ENCODE data around the gene SUSD1. TPM values are rescaled to one million over a fixed set of nuclear protein-coding genes. Genes with fewer than 3 reads are reported as not detected.
A peak's percentile ranks its signal among the peaks of the same experiment; 100 is the strongest.

SUSD1 gene
- total and polyA plus RNA-seq, 3 experiments from 2014 or later, result 5.0 to 18.1 (median 5.3) TPM

GRCh38 chr9:112007575-112008240, 167.4 kb downstream of the SUSD1 start:
- peak overlapping the region in 2 of 8 donors; percentile 16 to 35 for H3K27ac Mint-ChIP-seq
- no peaks in the 10 kb centered on the region for H3K36me3 Mint-ChIP-seq
- ChIA-PET CTCF (no interaction called here), POLR2A (no interaction called here)
- H3K27me3 Mint-ChIP-seq, result no peaks in the 10 kb centered on the region
- Histone ChIP-seq H3K36me3 (ENCODE audit: insufficient read depth, low read length) (no peaks in the 10 kb centered on the region), H3K4me1 (ENCODE audit: insufficient read depth, low read length) (peaks cover 5% of the 10 kb centered on the region), H3K9me3 (ENCODE audit: low read length) (no peaks in the 10 kb centered on the region), H3K27me3 (ENCODE audit: insufficient read depth, low read length, poor library complexity, severe bottlenecking) (no peaks in the 10 kb centered on the region), H3K27ac (ENCODE audit: low read depth, low read length) (no peak overlapping the region), H3K4me3 (ENCODE audit: low read length) (no peak overlapping the region)
- peaks cover 4 to 28% (median 7%) of the 10 kb centered on the region in 3 donors for H3K4me1 Mint-ChIP-seq
- no peak for DNase-seq
- H3K9me3 Mint-ChIP-seq, result no peaks in the 10 kb centered on the region
- no peak overlapping the region for H3K4me3 Mint-ChIP-seq

DNA sequence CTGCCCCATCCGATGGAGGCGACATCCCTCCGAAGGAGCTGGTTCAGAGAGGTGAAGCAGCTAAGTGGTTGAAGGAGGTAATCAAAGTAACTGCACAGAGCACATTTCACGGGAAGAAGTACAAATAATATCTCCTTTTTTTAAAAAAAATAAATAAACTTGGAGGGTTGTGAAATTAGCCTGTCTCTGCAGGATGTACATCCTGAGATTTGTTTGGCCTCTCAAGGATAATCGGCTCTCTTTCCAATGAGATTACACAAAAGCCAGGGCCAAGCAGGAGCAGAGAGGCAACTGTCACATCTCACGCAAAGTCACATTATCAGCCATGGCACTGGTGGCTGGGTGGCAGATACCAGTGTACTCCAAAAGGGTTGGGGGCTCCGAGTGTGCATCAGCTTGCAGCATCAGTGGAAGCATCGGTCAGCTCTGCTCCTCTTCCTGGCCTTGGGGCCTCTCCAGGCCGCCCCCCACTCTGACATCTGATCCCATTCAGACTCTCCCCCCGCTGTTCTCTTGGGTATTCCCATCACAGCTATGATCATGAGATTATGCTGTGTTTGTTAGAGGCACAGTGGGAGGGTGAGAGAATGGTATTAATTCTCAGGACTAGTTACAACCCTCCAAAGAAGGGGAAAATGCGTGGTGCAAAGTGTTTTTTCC, 168.6 kb downstream of the SUSD1 start:
- Mint-ChIP-seq H3K36me3 (no peaks in the 10 kb centered on the region), H3K4me1 (peaks cover 13 to 38% (median 14%) of the 10 kb centered on the region in 3 donors), H3K9me3 (no peaks in the 10 kb centered on the region), H3K27me3 (no peaks in the 10 kb centered on the region), H3K27ac (no peak overlapping the region), H3K4me3 (no peak overlapping the region)
- H3K27ac ChIP-seq (ENCODE audit: low read depth, low read length), result no peak overlapping the region
- CTCF ChIA-PET, result no interaction called here
- H3K36me3 ChIP-seq (ENCODE audit: insufficient read depth, low read length), result no peaks in the 10 kb centered on the region
- peaks cover 15% of the 10 kb centered on the region for H3K4me1 ChIP-seq (ENCODE audit: insufficient read depth, low read length)
- no peaks in the 10 kb centered on the region for H3K27me3 ChIP-seq (ENCODE audit: insufficient read depth, low read length, poor library complexity, severe bottlenecking)
- H3K4me3 ChIP-seq (ENCODE audit: low read length), result no peak overlapping the region
- H3K9me3 ChIP-seq (ENCODE audit: low read length), result no peaks in the 10 kb centered on the region
- DNase-seq, result no peak
- POLR2A ChIA-PET, result no interaction called here

DNA sequence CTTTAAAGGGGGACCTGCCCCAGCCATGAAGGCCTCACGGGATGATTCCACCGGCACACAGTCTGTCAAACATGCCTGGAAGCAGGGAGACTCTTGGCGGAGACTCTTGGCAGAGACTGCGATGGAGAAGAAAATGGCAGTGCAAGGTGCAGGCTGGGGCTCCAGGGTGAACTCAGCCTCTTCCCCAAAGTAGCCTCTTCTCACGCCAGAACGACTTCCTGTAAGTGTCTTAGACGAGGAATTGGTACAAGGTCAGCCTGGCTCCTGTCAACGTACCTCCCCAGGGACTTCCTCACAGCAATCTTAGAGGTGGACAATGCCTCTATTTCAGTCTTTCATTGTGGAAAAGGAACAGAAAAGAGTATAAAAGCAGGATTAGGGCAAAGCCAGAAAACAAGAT, 169.2 kb downstream of the SUSD1 start:
- no peaks in the 10 kb centered on the region for H3K9me3 ChIP-seq (ENCODE audit: low read length)
- no peak for DNase-seq
- H3K9me3 Mint-ChIP-seq, result no peaks in the 10 kb centered on the region
- H3K4me1 ChIP-seq (ENCODE audit: insufficient read depth, low read length), result peaks cover 15% of the 10 kb centered on the region
- no peaks in the 10 kb centered on the region for H3K36me3 ChIP-seq (ENCODE audit: insufficient read depth, low read length)
- peak overlapping the region in 1 of 8 donors; percentile 29 for H3K27ac Mint-ChIP-seq
- POLR2A ChIA-PET, result no interaction called here
- no peak overlapping the region for H3K4me3 Mint-ChIP-seq
- H3K4me1 Mint-ChIP-seq, result peaks cover 13 to 38% (median 14%) of the 10 kb centered on the region in 3 donors
- H3K27ac ChIP-seq (ENCODE audit: low read depth, low read length), result no peak overlapping the region
- no peaks in the 10 kb centered on the region for H3K27me3 ChIP-seq (ENCODE audit: insufficient read depth, low read length, poor library complexity, severe bottlenecking)
- H3K4me3 ChIP-seq (ENCODE audit: low read length), result no peak overlapping the region
- CTCF ChIA-PET, result no interaction called here
- no peaks in the 10 kb centered on the region for H3K36me3 Mint-ChIP-seq
- no peaks in the 10 kb centered on the region for H3K27me3 Mint-ChIP-seq

DNA sequence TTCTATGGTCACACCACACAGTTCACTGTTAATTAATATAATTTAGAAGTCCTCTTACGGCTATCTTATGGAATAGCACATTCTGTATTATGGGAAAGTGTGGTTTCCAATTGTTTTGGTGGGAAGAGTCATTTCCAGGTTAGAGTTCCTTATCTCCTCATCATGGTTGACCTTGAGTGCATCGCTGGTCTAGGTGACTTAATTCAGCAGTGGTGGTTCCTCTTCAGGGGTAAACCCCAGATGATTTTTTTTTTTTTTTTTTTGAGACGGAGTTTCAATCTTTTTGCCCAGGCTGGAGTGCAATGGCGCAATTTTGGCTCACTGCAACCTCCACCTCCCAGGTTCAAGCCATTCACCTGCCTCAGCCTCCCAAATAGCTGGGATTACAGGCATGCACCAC, 171.6 kb downstream of the SUSD1 start:
- ChIA-PET CTCF (no interaction called here), POLR2A (no interaction called here)
- Histone ChIP-seq H3K4me1 (ENCODE audit: insufficient read depth, low read length) (peaks cover 15% of the 10 kb centered on the region), H3K27me3 (ENCODE audit: insufficient read depth, low read length, poor library complexity, severe bottlenecking) (no peaks in the 10 kb centered on the region), H3K9me3 (ENCODE audit: low read length) (no peaks in the 10 kb centered on the region), H3K4me3 (ENCODE audit: low read length) (no peak overlapping the region), H3K27ac (ENCODE audit: low read depth, low read length) (no peak overlapping the region), H3K36me3 (ENCODE audit: insufficient read depth, low read length) (no peaks in the 10 kb centered on the region)
- H3K36me3 Mint-ChIP-seq, result no peaks in the 10 kb centered on the region
- DNase-seq, result no peak
- no peaks in the 10 kb centered on the region for H3K9me3 Mint-ChIP-seq
- H3K27me3 Mint-ChIP-seq, result no peaks in the 10 kb centered on the region
- no peak overlapping the region for H3K4me3 Mint-ChIP-seq
- peaks cover 13 to 38% (median 17%) of the 10 kb centered on the region in 3 donors for H3K4me1 Mint-ChIP-seq
- no peak overlapping the region for H3K27ac Mint-ChIP-seq

GRCh38 chr9:112002847-112003457, 172.1 kb downstream of the SUSD1 start:
- H3K4me1 ChIP-seq (ENCODE audit: insufficient read depth, low read length), result peaks cover 15% of the 10 kb centered on the region
- H3K4me1 Mint-ChIP-seq, result peaks cover 13 to 33% (median 17%) of the 10 kb centered on the region in 3 donors
- no peaks in the 10 kb centered on the region for H3K27me3 Mint-ChIP-seq
- no peaks in the 10 kb centered on the region for H3K27me3 ChIP-seq (ENCODE audit: insufficient read depth, low read length, poor library complexity, severe bottlenecking)
- H3K4me3 ChIP-seq (ENCODE audit: low read length), result no peak overlapping the region
- CTCF ChIA-PET, result no interaction called here
- no peak for DNase-seq
- POLR2A ChIA-PET, result no interaction called here
- no peak overlapping the region for H3K27ac ChIP-seq (ENCODE audit: low read depth, low read length)
- peak overlapping the region in 7 of 8 donors; percentile 7 to 91 (median 77) for H3K27ac Mint-ChIP-seq
- H3K36me3 ChIP-seq (ENCODE audit: insufficient read depth, low read length), result no peaks in the 10 kb centered on the region
- peak overlapping the region in 2 of 7 donors; percentile 55 to 68 for H3K4me3 Mint-ChIP-seq
- H3K36me3 Mint-ChIP-seq, result no peaks in the 10 kb centered on the region
- H3K9me3 ChIP-seq (ENCODE audit: low read length), result no peaks in the 10 kb centered on the region
- no peaks in the 10 kb centered on the region for H3K9me3 Mint-ChIP-seq

GRCh38 chr9:112002131-112002846, 172.8 kb downstream of the SUSD1 start:
- Histone ChIP-seq H3K4me1 (ENCODE audit: insufficient read depth, low read length) (peaks cover 15% of the 10 kb centered on the region), H3K4me3 (ENCODE audit: low read length) (no peak overlapping the region), H3K27ac (ENCODE audit: low read depth, low read length) (no peak overlapping the region), H3K9me3 (ENCODE audit: low read length) (no peaks in the 10 kb centered on the region), H3K27me3 (ENCODE audit: insufficient read depth, low read length, poor library complexity, severe bottlenecking) (no peaks in the 10 kb centered on the region), H3K36me3 (ENCODE audit: insufficient read depth, low read length) (no peaks in the 10 kb centered on the region)
- ChIA-PET CTCF (no interaction called here), POLR2A (interaction anchor here (0.9 kb wide), 1 partner anchor 17 kb away, joined by 3 read pairs; no protein-coding TSS in a partner anchor)
- Mint-ChIP-seq H3K4me1 (peaks cover 13 to 27% (median 15%) of the 10 kb centered on the region in 3 donors), H3K9me3 (no peaks in the 10 kb centered on the region), H3K36me3 (no peaks in the 10 kb centered on the region), H3K4me3 (peak overlapping the region in 4 of 7 donors; percentile 5 to 68 (median 46)), H3K27ac (peak overlapping the region in 7 of 8 donors; percentile 7 to 91 (median 77)), H3K27me3 (no peaks in the 10 kb centered on the region)
- peak in 2 of 5 donors; percentile 12 to 35 for DNase-seq

DNA sequence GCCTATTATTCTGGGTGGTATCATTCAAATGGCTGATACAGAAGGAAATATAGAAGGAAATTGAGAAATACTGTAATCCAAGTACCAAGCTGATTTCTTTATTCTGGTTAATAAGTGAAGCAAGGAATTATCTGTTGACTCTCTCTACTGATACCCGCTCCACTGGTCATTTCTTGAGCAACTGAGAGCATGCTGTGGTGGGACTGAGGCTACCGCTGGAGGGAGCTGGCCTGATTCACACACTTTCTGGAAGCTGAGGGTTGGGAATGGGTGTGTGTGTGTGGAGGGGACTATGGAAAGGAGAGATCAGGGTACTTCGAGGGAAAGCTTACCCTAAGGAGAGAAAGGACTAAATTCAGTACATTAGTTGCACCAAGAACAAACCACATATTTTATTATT, 174.4 kb downstream of the SUSD1 start:
- H3K27ac Mint-ChIP-seq, result no peak overlapping the region
- Histone ChIP-seq H3K27ac (ENCODE audit: low read depth, low read length) (no peak overlapping the region), H3K27me3 (ENCODE audit: insufficient read depth, low read length, poor library complexity, severe bottlenecking) (no peaks in the 10 kb centered on the region), H3K4me3 (ENCODE audit: low read length) (no peak overlapping the region), H3K9me3 (ENCODE audit: low read length) (no peaks in the 10 kb centered on the region), H3K4me1 (ENCODE audit: insufficient read depth, low read length) (peaks cover 15% of the 10 kb centered on the region), H3K36me3 (ENCODE audit: insufficient read depth, low read length) (no peaks in the 10 kb centered on the region)
- no peak overlapping the region for H3K4me3 Mint-ChIP-seq
- POLR2A ChIA-PET, result no interaction called here
- peaks cover 13 to 27% (median 15%) of the 10 kb centered on the region in 3 donors for H3K4me1 Mint-ChIP-seq
- CTCF ChIA-PET, result interaction anchor here (1.2 kb wide), 1 partner anchor 10 kb away, joined by 3 read pairs; no protein-coding TSS in a partner anchor
- H3K9me3 Mint-ChIP-seq, result no peaks in the 10 kb centered on the region
- no peaks in the 10 kb centered on the region for H3K36me3 Mint-ChIP-seq
- no peak for DNase-seq
- H3K27me3 Mint-ChIP-seq, result no peaks in the 10 kb centered on the region

GRCh38 chr9:111999319-111999718, 175.8 kb downstream of the SUSD1 start:
- Histone ChIP-seq H3K4me1 (ENCODE audit: insufficient read depth, low read length) (peaks cover 21% of the 10 kb centered on the region), H3K4me3 (ENCODE audit: low read length) (no peak overlapping the region), H3K36me3 (ENCODE audit: insufficient read depth, low read length) (no peaks in the 10 kb centered on the region), H3K27ac (ENCODE audit: low read depth, low read length) (no peak overlapping the region), H3K27me3 (ENCODE audit: insufficient read depth, low read length, poor library complexity, severe bottlenecking) (no peaks in the 10 kb centered on the region), H3K9me3 (ENCODE audit: low read length) (no peaks in the 10 kb centered on the region)
- Mint-ChIP-seq H3K27me3 (no peaks in the 10 kb centered on the region), H3K27ac (peak overlapping the region in 1 of 8 donors; percentile 36), H3K4me1 (peaks cover 20 to 27% (median 22%) of the 10 kb centered on the region in 3 donors), H3K36me3 (no peaks in the 10 kb centered on the region), H3K4me3 (no peak overlapping the region), H3K9me3 (no peaks in the 10 kb centered on the region)
- CTCF ChIA-PET, result no interaction called here
- POLR2A ChIA-PET, result no interaction called here
- DNase-seq, result no peak

Data from CD8-positive, alpha-beta memory T cell (primary cell).